Activated CD8-positive, alpha-beta memory T cell treated with anti-CD3 and anti-CD28 coated beads, Interleukin-2, amount 10 ng/mL, durations not matched to agents 7 days and 5 days (primary cell): ENCODE data around the gene YIPF7. TPM values are rescaled to one million over a fixed set of nuclear protein-coding genes. Genes with fewer than 3 reads are reported as not detected.

Experiments
- ATAC-seq: fragments of 150-1000 bp; cut with Tn5 transposase; one replicate; pipeline ENCODE4 v1.10.0; 2021; ENCODE audit warnings: moderate library complexity
- CTCF ChIA-PET: fragments of 350-600 bp; sonication (Branson Sonifier 250); formaldehyde crosslinking; loops from one replicate; lab custom pipeline; 2021; ENCODE audit warnings: antibody characterized with exemption; lab: Charles Lee
- DNase-seq: peaks from one replicate; pipeline ENCODE4 v3.0.0-alpha.2; 2020
- H3K27ac Mint-ChIP-seq: one replicate; pipeline ENCODE4 v1.8.0; 2021; ENCODE audit warnings: mild to moderate bottlenecking, mixed read lengths
- H3K27me3 Mint-ChIP-seq: one replicate; pipeline ENCODE4 v1.8.0; 2021; ENCODE audit warnings: mixed read lengths
- H3K36me3 Mint-ChIP-seq: one replicate; pipeline ENCODE4 v1.8.0; 2021; ENCODE audit warnings: mild to moderate bottlenecking, mixed read lengths
- H3K4me1 Mint-ChIP-seq: one replicate; pipeline ENCODE4 v1.8.0; 2021; ENCODE audit warnings: mixed read lengths
- H3K4me3 Mint-ChIP-seq: one replicate; pipeline ENCODE4 v1.8.0; 2021; ENCODE audit warnings: mild to moderate bottlenecking, moderate library complexity, mixed read lengths
- H3K9me3 Mint-ChIP-seq: one replicate; pipeline ENCODE4 v1.8.0; 2022; ENCODE audit warnings: low read depth, mixed read lengths
- total RNA-seq, 2 experiments: library from RNA; stranded (reverse); gene quantifications; one replicate each; pipeline ENCODE4 v1.2.3, GENCODE V29; 2021

The YIPF7 gene
- total RNA-seq: not detected

DNA sequence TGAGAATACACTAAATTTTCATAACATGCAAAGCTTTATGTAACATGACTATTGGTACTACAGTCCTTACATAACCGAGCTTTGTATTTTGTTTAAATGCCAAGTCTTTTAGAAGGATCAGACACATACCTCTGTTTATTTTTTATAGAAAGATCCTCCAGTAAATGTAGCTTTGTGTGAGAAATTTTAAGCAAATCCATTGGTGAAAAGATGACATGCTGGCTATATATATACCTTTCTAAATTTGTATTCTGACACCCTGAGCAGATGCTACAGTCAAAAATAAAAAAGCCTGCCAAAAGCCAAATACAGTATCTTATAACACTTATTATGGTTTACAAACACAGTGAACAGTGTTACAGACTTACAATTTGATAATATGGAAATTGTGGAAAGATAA, at the start of gene YIPF7:
YIPF7 (minus strand) TSS at position 201 of the 400 bp plus-strand sequence. CDS start 1,525 bp downstream, outside the sequence.
- Mint-ChIP-seq H3K4me1 (no peaks in the 10 kb centered on the region), H3K4me3 (no peak within 1 kb of the TSS), H3K9me3 (no peaks in the 10 kb centered on the region), H3K36me3 (no peaks in the 10 kb centered on the region), H3K27ac (no peak within 1 kb of the TSS), H3K27me3 (peaks cover 22% of the 10 kb centered on the region)
- DNase-seq: no peak
- no peak for ATAC-seq
- CTCF ChIA-PET: interaction anchor here (1.1 to 1.2 kb wide), 2 partner anchors 12 to 18 kb away, joined by 3 read pairs; no protein-coding TSS in a partner anchor

DNA sequence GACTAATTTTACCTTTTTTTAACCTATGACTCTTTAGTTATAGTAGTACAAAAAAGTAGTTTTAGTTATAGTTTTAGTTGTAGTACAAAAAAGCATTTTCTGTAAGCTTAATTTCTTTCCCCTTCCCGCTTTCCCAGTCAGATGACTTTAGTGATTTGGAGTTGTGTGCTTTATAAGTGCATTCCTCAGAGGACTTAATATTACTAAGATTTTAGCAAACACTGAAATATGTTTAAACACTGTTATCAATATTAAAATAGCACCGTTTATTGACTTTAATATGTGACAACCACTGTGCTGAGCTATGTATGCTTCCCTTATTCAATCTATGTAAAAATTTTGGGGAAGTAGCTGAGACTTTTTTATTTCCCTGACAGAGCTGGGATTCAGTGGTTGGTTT, 49.6 kb upstream of the YIPF7 start:
- H3K9me3 Mint-ChIP-seq: no peaks in the 10 kb centered on the region
- ATAC-seq: no peak
- CTCF ChIA-PET: no interaction called here
- DNase-seq: no peak
- H3K27me3 Mint-ChIP-seq: no peaks in the 10 kb centered on the region
- H3K36me3 Mint-ChIP-seq: peaks cover 44% of the 10 kb centered on the region
- peaks cover 6% of the 10 kb centered on the region for H3K4me1 Mint-ChIP-seq
- no peak overlapping the region for H3K27ac Mint-ChIP-seq
- no peak overlapping the region for H3K4me3 Mint-ChIP-seq

DNA sequence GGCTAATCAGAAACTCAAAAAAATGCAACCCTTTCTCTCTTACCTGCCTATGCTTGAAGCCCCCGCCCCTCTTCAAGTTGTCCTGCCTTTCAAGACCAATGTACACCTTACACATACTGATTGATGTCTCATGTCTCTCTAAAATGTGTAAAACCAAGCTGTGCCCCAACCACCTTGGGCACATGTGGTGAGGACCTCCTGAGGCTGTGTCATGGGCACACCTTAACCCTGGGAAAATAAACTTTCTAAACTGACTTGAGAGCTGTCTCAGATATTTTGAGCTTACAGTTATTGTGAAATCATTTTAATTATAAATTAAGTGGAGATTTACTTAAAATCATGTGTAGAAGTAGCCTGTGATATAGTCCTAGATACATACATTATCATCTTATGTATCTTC, 49.0 kb upstream of the YIPF7 start:
- ATAC-seq (no peak), DNase-seq (no peak)
- Mint-ChIP-seq H3K4me3 (no peak overlapping the region), H3K36me3 (peaks cover 49% of the 10 kb centered on the region), H3K9me3 (no peaks in the 10 kb centered on the region), H3K27me3 (no peaks in the 10 kb centered on the region), H3K4me1 (peaks cover 7% of the 10 kb centered on the region), H3K27ac (no peak overlapping the region)
- CTCF ChIA-PET: no interaction called here

DNA sequence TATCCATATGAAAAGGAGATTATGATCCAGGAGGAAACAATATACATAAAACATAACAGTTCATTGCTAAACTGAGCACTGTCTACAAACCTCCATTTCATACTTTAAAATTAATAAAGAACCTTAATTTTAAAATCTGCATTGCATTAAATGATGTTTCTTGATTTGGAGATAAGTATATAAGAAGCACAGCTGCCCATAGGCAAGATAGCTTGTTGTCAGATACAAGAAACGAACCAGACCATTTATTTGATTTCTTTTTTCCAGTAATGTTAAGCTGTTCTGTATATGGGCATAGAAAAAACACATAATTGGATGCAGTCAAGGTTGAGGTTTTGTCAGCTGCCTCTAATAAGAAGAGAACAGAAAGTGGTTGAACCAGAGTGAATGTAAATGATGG, 33.2 kb upstream of the YIPF7 start:
- Mint-ChIP-seq H3K4me1 (peaks cover 33% of the 10 kb centered on the region), H3K27ac (no peak overlapping the region), H3K9me3 (no peaks in the 10 kb centered on the region), H3K27me3 (no peaks in the 10 kb centered on the region), H3K4me3 (no peak overlapping the region), H3K36me3 (peaks cover 48% of the 10 kb centered on the region)
- ATAC-seq: no peak
- no peak for DNase-seq
- CTCF ChIA-PET: no interaction called here

DNA sequence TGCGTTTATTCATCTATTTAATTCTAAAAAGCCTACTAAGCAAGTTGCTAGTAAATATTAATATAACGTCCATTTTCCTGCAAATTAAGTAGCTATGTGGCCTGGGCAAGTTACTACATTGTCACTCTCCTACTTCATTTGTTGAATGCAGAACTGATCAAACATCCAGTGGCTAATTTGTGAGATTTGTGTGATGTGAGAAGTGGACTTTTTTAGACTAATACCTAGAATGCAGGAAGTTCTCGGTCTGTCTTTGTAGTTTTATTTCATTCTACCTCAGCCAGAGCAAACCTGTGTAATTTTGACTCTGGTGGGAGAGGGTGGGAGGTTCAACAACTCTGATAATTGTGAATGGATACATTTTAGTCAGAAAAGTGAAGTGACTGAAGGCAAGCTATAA, 27.6 kb upstream of the YIPF7 start:
- DNase-seq (no peak), ATAC-seq (no peak)
- Mint-ChIP-seq H3K27me3 (no peaks in the 10 kb centered on the region), H3K4me1 (peaks cover 38% of the 10 kb centered on the region), H3K9me3 (no peaks in the 10 kb centered on the region), H3K36me3 (peaks cover 13% of the 10 kb centered on the region), H3K4me3 (peak overlapping the region; percentile 85), H3K27ac (peak overlapping the region; percentile 89)
- CTCF ChIA-PET: interaction anchor here (0.8 to 2.3 kb wide), 2 partner anchors 14 to 46 kb away, joined by 3 to 9 read pairs; no protein-coding TSS in a partner anchor

DNA sequence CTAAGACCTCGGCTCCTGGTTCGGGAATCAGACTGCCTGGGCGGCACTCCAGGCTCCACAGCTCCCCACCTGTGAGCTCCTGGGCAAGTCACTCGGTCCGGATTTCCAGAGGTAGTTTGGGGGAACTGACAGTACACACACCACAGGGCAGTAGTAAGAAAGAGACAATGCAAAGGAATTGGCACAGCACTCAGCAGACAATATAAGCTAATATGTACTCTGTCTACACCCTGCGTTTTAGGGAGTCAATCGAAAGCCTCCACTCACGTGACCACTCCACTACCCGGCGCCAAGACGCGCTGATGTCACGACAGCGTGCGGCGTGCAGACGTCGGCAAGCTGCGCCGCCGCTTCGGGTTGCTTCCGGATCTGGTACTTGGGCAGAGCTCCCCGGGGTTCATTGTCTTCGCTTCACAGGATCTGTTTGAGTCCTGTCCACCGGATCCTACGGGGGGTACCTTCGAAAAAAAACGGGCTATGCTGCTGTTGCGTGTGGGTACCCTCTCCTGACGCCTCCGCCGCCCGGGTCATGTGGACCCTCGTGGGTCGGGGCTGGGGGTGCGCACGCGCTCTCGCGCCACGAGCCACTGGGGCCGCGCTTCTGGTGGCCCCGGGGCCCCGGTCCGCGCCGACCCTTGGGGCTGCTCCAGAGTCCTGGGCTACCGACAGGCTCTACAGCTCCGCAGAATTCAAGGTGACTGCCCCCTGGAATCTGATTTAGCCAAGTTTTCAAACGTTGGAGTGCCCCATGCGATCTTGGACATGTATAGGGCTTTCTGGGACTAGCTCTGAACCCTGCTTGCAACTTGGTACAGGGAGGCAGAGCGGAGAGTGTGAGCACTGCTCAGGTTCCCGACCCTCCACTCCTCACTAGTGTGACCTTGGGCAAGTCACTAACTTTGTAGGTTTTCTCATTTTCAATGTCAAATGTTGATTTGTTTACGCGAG, 26.9 kb upstream of the YIPF7 start, which contains the start of gene GUF1:
GUF1 (plus strand) TSS at position 327 of the 948 bp plus-strand sequence; CDS start at position 530, 203 bp downstream.
- Mint-ChIP-seq H3K27me3 (no peaks in the 10 kb centered on the region), H3K4me3 (peak within 1 kb of the TSS; percentile 85), H3K36me3 (peaks cover 11% of the 10 kb centered on the region), H3K4me1 (peaks cover 37% of the 10 kb centered on the region), H3K9me3 (no peaks in the 10 kb centered on the region), H3K27ac (peak within 1 kb of the TSS; percentile 89)
- CTCF ChIA-PET: interaction anchor here (0.8 to 2.3 kb wide), 4 partner anchors 15 to 230 kb away, joined by 3 to 9 read pairs (median 3); partner anchors contain the start of gene KCTD8
- ATAC-seq: peak; percentile 92
- peak; percentile 94 for DNase-seq

DNA sequence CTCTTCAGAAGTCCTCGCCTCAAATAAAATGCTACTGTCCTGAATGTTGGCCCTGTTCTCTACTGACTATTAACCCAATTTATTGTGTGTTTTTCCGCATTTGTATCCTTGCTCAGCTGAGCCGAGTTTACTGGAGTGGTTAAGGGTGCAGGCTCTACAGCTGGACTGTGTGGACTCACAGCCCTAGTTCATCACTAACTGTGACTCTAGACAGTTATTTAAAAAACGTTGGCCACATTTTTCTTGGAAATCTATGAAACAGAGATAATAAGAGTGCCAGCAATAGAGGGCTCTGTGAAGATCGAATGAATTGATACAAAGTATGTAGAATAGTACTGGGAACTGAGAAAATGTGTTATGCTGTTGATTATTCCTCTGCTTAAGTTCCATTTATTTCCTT, 23.9 kb upstream of the YIPF7 start:
- no peaks in the 10 kb centered on the region for H3K36me3 Mint-ChIP-seq
- H3K4me1 Mint-ChIP-seq: peaks cover 18% of the 10 kb centered on the region
- no peak for ATAC-seq
- H3K27ac Mint-ChIP-seq: no peak overlapping the region
- H3K9me3 Mint-ChIP-seq: no peaks in the 10 kb centered on the region
- no peak for DNase-seq
- H3K4me3 Mint-ChIP-seq: no peak overlapping the region
- CTCF ChIA-PET: no interaction called here
- H3K27me3 Mint-ChIP-seq: peaks cover 8% of the 10 kb centered on the region

DNA sequence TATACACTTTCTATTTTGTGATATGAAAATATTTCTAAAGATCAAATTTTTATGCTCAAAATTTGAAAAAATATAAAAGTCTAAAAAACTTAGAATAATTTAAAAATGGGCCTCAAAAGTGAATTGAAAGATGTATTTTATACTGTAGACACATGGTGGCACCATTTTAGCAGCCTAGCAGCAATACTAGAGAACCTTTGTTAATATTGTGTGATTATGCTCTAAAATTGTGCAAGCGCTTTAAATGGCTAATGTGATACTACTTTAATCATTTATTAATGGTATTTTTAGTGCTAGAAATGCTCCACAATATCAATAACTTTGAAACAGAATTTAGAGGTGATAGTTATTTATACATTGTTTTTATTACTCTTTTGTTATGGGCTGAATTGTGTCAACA, 23.0 kb upstream of the YIPF7 start:
- H3K9me3 Mint-ChIP-seq: no peaks in the 10 kb centered on the region
- H3K36me3 Mint-ChIP-seq: no peaks in the 10 kb centered on the region
- no peak overlapping the region for H3K27ac Mint-ChIP-seq
- ATAC-seq (no peak), DNase-seq (no peak)
- peaks cover 13% of the 10 kb centered on the region for H3K4me1 Mint-ChIP-seq
- peaks cover 8% of the 10 kb centered on the region for H3K27me3 Mint-ChIP-seq
- CTCF ChIA-PET: no interaction called here
- no peak overlapping the region for H3K4me3 Mint-ChIP-seq

DNA sequence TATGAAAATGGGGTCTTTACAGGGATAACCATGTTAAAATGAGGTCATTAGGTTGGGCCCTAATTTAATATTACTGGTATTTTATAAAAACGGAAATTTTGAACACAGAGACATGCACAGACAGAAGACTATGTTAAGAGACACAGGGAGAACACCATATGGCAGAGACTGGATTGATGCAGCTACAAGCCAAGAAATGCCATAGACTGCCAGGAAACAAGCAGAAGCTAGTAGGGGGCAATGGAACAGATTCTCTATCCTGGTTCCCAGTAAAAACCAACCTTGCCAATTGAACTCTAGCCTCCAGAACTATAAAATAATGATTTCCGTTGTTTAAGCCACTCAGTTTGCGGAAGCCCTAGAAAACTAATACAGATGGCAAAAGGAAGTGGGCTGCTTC, 20.2 kb upstream of the YIPF7 start:
- Mint-ChIP-seq H3K27ac (no peak overlapping the region), H3K9me3 (no peaks in the 10 kb centered on the region), H3K4me3 (no peak overlapping the region), H3K4me1 (peaks cover 7% of the 10 kb centered on the region), H3K36me3 (no peaks in the 10 kb centered on the region), H3K27me3 (peaks cover 8% of the 10 kb centered on the region)
- no peak for ATAC-seq
- CTCF ChIA-PET: no interaction called here
- no peak for DNase-seq

DNA sequence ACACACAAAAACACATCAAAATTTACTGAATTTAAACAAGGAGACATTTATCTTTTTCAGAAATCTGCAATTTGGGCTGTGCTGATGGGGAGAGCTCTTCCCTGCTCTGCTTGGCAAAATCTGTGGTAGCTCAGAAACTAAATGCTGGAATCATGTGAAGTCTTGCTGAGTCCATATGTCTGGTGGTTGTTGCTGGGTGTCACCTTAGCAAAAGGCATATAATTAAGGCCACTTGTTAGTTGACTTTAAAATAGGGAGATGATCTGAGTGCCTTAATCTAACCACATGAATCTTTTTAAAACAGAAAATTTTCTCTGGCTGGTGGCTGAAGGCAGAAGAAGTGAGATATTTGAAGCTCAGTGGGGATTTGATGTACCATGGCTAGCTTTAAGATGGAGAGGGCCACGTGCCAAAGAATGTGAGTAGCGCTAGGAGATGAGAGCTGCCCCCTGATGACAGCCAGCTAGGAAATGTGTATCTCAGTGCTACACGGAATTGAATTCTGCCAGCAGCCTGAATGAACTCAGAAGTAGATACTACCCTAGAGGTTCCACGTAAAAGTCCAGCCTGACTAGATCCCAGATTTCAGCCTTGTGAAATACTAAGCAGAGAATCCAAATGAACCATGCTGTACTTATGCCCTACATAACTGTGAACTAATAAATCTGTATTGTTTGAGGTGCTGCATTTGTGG, 19.2 kb upstream of the YIPF7 start:
- Mint-ChIP-seq H3K36me3 (no peaks in the 10 kb centered on the region), H3K27ac (no peak overlapping the region), H3K9me3 (no peaks in the 10 kb centered on the region), H3K4me3 (no peak overlapping the region), H3K4me1 (peaks cover 7% of the 10 kb centered on the region), H3K27me3 (peaks cover 8% of the 10 kb centered on the region)
- CTCF ChIA-PET: interaction anchor here (0.5 kb wide), 1 partner anchor 47 kb away, joined by 3 read pairs; no protein-coding TSS in a partner anchor
- ATAC-seq (no peak), DNase-seq (no peak)

DNA sequence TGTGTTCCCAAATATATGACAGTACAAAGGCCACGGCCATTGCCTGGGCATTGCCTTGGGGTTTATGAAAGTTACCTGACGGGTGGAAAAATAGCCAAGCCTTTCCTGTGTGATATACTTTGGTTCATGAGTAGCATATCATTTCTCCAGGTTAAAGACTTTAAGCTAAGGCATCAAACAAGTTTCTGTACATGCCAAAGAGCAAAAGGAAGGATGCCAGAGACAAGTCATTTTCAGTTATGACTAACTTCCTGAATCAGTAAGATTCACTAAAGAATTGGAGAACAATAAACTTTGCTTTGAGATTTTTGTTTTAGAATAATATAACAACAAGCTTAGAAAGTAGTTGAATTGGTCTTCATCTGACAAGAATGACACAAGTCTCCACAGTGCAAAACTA, 17.1 kb upstream of the YIPF7 start:
- ATAC-seq: no peak
- no peak for DNase-seq
- Mint-ChIP-seq H3K4me3 (no peak overlapping the region), H3K27me3 (peaks cover 8% of the 10 kb centered on the region), H3K27ac (no peak overlapping the region), H3K4me1 (peaks cover 7% of the 10 kb centered on the region), H3K36me3 (no peaks in the 10 kb centered on the region), H3K9me3 (no peaks in the 10 kb centered on the region)
- CTCF ChIA-PET: no interaction called here

DNA sequence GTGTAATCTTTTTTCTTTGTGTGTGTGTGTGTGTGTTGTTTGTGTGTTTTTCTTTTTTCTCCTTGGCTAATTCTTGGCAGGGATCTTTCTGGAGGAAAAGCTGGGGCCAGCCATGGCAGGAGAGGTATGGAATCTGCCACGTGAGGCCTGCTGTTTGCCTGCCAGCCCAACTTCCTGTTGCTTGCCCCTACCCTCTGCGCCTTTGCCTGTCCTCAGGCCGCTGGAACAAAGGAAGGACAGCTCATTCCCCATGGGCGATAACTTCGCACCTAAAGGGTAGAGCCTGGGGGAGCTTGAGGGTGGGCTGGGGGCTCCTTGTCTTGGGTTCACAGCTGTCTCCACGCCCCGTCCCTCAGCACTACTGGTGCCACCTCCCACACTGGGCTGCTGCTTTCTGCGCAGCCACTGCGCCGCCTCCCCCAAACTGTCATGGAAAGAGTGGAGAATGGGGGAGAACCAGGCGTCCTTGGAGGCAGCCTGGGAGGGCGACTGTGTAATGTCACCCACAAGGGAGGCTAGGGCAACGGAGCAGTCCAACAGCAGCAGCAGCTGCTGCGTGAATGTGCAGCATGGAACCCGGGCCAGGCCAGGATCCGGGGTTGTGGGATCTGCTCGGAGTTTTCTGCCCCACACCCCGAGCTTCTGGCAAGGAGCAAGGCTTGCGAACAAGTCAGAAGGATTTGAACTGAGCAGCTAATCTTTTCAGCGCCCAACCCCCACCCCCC, 12.3 kb upstream of the YIPF7 start:
- ATAC-seq (no peak), DNase-seq (no peak)
- no peaks in the 10 kb centered on the region for H3K36me3 Mint-ChIP-seq
- H3K27me3 Mint-ChIP-seq: peaks cover 7% of the 10 kb centered on the region
- no peak overlapping the region for H3K4me3 Mint-ChIP-seq
- H3K27ac Mint-ChIP-seq: no peak overlapping the region
- CTCF ChIA-PET: interaction anchor here (1.3 kb wide), 1 partner anchor 12 kb away, joined by 3 read pairs; the partner anchor contains the start of gene YIPF7
- H3K4me1 Mint-ChIP-seq: peaks cover 4% of the 10 kb centered on the region
- no peaks in the 10 kb centered on the region for H3K9me3 Mint-ChIP-seq

DNA sequence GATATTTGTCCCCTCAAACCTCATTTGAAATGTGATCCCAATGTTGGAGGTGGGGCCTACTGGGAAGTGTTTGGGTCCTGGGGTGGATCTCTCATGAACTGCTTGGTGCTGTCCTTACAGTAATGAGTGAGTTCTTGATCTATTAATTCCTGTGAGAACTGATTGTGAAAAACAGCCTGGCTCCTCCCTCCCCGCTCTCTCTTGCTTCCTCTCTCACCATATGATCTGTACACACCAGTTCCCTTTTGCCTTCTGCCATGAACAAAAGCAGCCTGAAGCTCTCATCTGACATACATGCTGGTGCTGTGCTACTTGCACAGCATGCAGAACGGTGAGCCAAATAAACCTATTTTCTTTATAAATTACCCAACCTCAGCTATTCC, 11.2 kb upstream of the YIPF7 start:
- H3K27ac Mint-ChIP-seq: no peak overlapping the region
- no peaks in the 10 kb centered on the region for H3K4me1 Mint-ChIP-seq
- no peak overlapping the region for H3K4me3 Mint-ChIP-seq
- CTCF ChIA-PET: no interaction called here
- no peaks in the 10 kb centered on the region for H3K36me3 Mint-ChIP-seq
- H3K9me3 Mint-ChIP-seq: no peaks in the 10 kb centered on the region
- DNase-seq: no peak
- H3K27me3 Mint-ChIP-seq: peaks cover 10% of the 10 kb centered on the region
- no peak for ATAC-seq
